Endothelial cell of umbilical vein (primary cell): Measurements from ENCODE around the gene TPSG1. TPM values are rescaled to one million over a fixed set of nuclear protein-coding genes. Genes with fewer than 3 reads are reported as not detected.

Source experiments
- BruUV-seq: library from RNA; stranded (reverse); fragments of 400-500 nt; replicated peaks from 2 replicates; lab custom pipeline; 2021; lab: Mats Ljungman, UMichigan
- CTCF ChIA-PET: fragments of 300-600, 350-600 bp; sonication (Branson Sonifier 250); formaldehyde crosslinking; loops from one replicate; lab custom pipeline; 2021; ENCODE audit warnings: antibody characterized with exemption, inconsistent platforms; lab: Charles Lee
- POLR2A ChIA-PET: fragments of 300-600, 350-600 bp; sonication (Branson Sonifier 250); formaldehyde crosslinking; loops from one replicate; lab custom pipeline; 2021; ENCODE audit warnings: antibody characterized with exemption, inconsistent platforms; lab: Charles Lee
- DNase-seq: peaks from one replicate; pipeline ENCODE4 v3.0.0-alpha.2; 2011; ENCODE audit warnings: low read depth, low spot score
- FAIRE-seq: peaks from 2 replicates; lab custom pipeline; 2011; peaks lifted over from hg19 to GRCh38; lab: Jason Lieb, UNC
- H2AFZ ChIP-seq: 2 replicates; pipeline ENCODE4 v1.6.0; 2012; ENCODE audit warnings: low read depth, low read length, control low read depth, inconsistent platforms
- H3K27ac ChIP-seq: 2 replicates; pipeline ENCODE4 v1.5.1; 2011; ENCODE audit warnings: low read depth, mild to moderate bottlenecking, control low read depth, low read length, moderate library complexity; ENCODE audit not compliant: insufficient read depth
- H3K27me3 ChIP-seq, 2 experiments: 2 replicates each; pipeline versions ENCODE4 v1.6.0 to v1.6.1; 2011; ENCODE audit warnings: low read length in 2 of 2, mixed read lengths in 1 of 2; ENCODE audit not compliant: control insufficient read depth in 2 of 2, insufficient read depth in 2 of 2
- H3K36me3 ChIP-seq, 2 experiments: 2 replicates in 1 of 2; 3 replicates in 1 of 2; pipeline ENCODE4 v1.5.1; 2011; ENCODE audit warnings: low read length in 2 of 2, mild to moderate bottlenecking in 1 of 2, moderate library complexity in 1 of 2; ENCODE audit not compliant: control insufficient read depth in 2 of 2, insufficient read depth in 2 of 2; ENCODE audit errors: extremely low read depth in 1 of 2
- H3K4me1 ChIP-seq: 3 replicates; pipeline ENCODE4 v1.5.1; 2011; ENCODE audit warnings: mild to moderate bottlenecking, low read length; ENCODE audit not compliant: control insufficient read depth, insufficient read depth; ENCODE audit errors: extremely low read depth
- H3K4me2 ChIP-seq: 2 replicates; pipeline ENCODE4 v1.6.1; 2011; ENCODE audit warnings: low read length, control low read depth, mixed read lengths; ENCODE audit not compliant: insufficient read depth
- H3K4me3 ChIP-seq, 3 experiments: fragments of 200-600 bp in 1 of 3; sonication (generic), shearing (Covaris generic) in 1 of 3; replicated peaks in 1 of 3; 2 replicates each; pipeline ENCODE4 v1.5.1; 2011 to 2016; ENCODE audit warnings: control low read depth in 3 of 3, low read length in 3 of 3, mild to moderate bottlenecking in 2 of 3, inconsistent platforms in 1 of 3, low read depth in 1 of 3, moderate library complexity in 1 of 3; ENCODE audit not compliant: insufficient read depth in 1 of 3
- H3K79me2 ChIP-seq: 2 replicates; pipeline ENCODE4 v1.6.0; 2012; ENCODE audit warnings: low read length, inconsistent platforms; ENCODE audit not compliant: control insufficient read depth, insufficient read depth
- H3K9ac ChIP-seq: replicated peaks from 2 replicates; pipeline ENCODE3; 2011; ENCODE audit warnings: low read length, control low read depth; ENCODE audit not compliant: insufficient read depth; ENCODE audit errors: extremely low read depth
- H3K9me1 ChIP-seq: replicated peaks from 3 replicates; pipeline ENCODE4 v1.6.0; 2011; ENCODE audit warnings: mild to moderate bottlenecking, low read length; ENCODE audit not compliant: control insufficient read depth, insufficient read depth; ENCODE audit errors: extremely low read depth
- H3K9me3 ChIP-seq: replicated peaks from 2 replicates; pipeline ENCODE4 v1.5.1; 2012; ENCODE audit warnings: low read length, inconsistent platforms; ENCODE audit not compliant: control insufficient read depth, insufficient read depth
- H4K20me1 ChIP-seq: replicated peaks from 2 replicates; pipeline ENCODE3; 2011; ENCODE audit warnings: mild to moderate bottlenecking, low read length; ENCODE audit not compliant: control insufficient read depth, insufficient read depth; ENCODE audit errors: extremely low read depth
- EZH2 ChIP-seq: IDR thresholded peaks from 2 replicates; pipeline ENCODE4 v1.6.1; 2012; ENCODE audit warnings: borderline replicate concordance, low read depth, mild to moderate bottlenecking, moderate library complexity, low read length, inconsistent platforms; ENCODE audit not compliant: severe bottlenecking
- FOS ChIP-seq: IDR thresholded peaks from 2 replicates; pipeline ENCODE4 v1.6.1; 2011; ENCODE audit warnings: mild to moderate bottlenecking, low read length, moderate library complexity, borderline replicate concordance; ENCODE audit not compliant: insufficient read depth
- JUN ChIP-seq: IDR thresholded peaks from 2 replicates; pipeline ENCODE4 v1.6.1; 2011; ENCODE audit warnings: borderline replicate concordance, low read depth; ENCODE audit not compliant: insufficient read length, insufficient read depth
- MYC ChIP-seq: IDR thresholded peaks from one replicate; pipeline ENCODE4 v1.6.1; 2011; ENCODE audit warnings: mild to moderate bottlenecking, low read depth, low read length
- POLR2A ChIP-seq: IDR thresholded peaks from 2 replicates; pipeline ENCODE4 v1.6.1; 2012; ENCODE audit warnings: low read depth, mild to moderate bottlenecking, control low read depth, low read length
- POLR2AphosphoS5 ChIP-seq: IDR thresholded peaks from 2 replicates; pipeline ENCODE4 v1.6.1; 2012; ENCODE audit warnings: low read depth, mild to moderate bottlenecking, control low read depth, low read length, moderate library complexity; ENCODE audit not compliant: insufficient read depth
- dilution Hi-C: fragments of 300-500 bp; cut with MboI; formaldehyde crosslinking; loops from one replicate; pipeline ENCODE4 v1.15.0; 2019; ENCODE audit warnings: low sequenced_read_pairs; ENCODE audit not compliant: extremely low pct_ligation_motif_present
- intact Hi-C: fragments of 100-400 bp; cut with micrococcal nuclease; formaldehyde crosslinking; loops from one replicate; pipeline ENCODE4 v1.10.0; 2022
- polyA plus RNA-seq, 4 experiments: library from polyadenylated mRNA; depleted of rRNA in 3 of 4; stranded (reverse) in 3 of 4; unstranded in 1 of 4; fragments of >200 nt; gene quantifications; 2 replicates each; pipeline versions ENCODE4 v1.2.1 to v1.2.3, GENCODE V29; 2011 to 2012; ENCODE audit warnings: missing spikeins in 1 of 4
- total RNA-seq: library from RNA; stranded (reverse); gene quantifications from 2 replicates; pipeline ENCODE4 v1.2.3, GENCODE V29; 2021
- TF ChIP-seq, protein P1 (sequence below), 2 donors: IDR thresholded peaks; 1 replicate in 1 of 2; 2 replicates in 1 of 2; pipeline ENCODE4 v1.5.1; 2011; ENCODE audit warnings: low read length in 2 of 2, mild to moderate bottlenecking in 2 of 2, moderate library complexity in 2 of 2, control low read depth in 1 of 2, inconsistent platforms in 1 of 2, low read depth in 1 of 2; ENCODE audit not compliant: insufficient read depth in 1 of 2; ENCODE audit errors: extremely low read depth in 1 of 2
- TF ChIP-seq, protein P2 (sequence below): IDR thresholded peaks from 2 replicates; pipeline ENCODE4 v1.6.1; 2011; ENCODE audit not compliant: insufficient read depth, insufficient read length

Gene TPSG1
- total and polyA plus RNA-seq, 2 donors (not counting 3 experiments of a cell fraction or from before 2014, with no cell fraction given): not detected

DNA sequence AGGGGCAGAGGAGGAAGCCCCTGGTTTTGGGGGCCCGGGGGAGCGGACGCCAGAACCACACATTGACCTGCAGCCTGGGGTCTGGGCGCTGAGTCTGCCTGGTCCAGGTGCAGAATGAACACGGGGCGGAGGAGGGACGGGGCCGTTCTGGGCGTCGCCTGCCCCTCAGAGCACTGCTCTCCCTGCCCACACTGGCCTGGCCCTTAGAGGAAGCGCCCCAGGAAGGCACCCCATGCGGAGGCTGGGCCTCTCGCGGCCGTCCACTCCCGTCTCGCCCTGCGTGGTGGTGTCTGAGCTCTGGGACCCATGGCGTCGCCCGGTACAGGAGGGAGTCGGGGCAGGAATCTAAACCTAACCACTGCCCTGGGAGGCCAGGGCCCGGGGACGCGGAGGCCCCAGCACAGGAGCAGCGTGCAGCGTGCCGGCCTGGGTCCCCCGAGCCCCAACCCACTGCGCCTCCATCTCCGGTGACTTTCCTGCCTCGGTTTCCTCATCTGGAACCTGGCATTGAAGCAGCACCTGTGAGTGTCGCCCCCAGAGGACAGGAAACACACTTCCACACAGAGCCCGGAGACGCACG, 35.1 kb upstream of the TPSG1 start:
- H3K4me1 ChIP-seq: no peaks in the 10 kb centered on the region
- H3K9me1 ChIP-seq: no peaks in the 10 kb centered on the region
- dilution Hi-C loops (no loop called here), intact Hi-C loops (no loop called here)
- ChIA-PET CTCF (no interaction called here), POLR2A (no interaction called here)
- TF ChIP-seq EZH2 (no peak), POLR2A (no peak), POLR2AphosphoS5 (no peak), JUN (no peak), MYC (no peak), FOS (no peak)
- TF ChIP-seq, protein P1, sequence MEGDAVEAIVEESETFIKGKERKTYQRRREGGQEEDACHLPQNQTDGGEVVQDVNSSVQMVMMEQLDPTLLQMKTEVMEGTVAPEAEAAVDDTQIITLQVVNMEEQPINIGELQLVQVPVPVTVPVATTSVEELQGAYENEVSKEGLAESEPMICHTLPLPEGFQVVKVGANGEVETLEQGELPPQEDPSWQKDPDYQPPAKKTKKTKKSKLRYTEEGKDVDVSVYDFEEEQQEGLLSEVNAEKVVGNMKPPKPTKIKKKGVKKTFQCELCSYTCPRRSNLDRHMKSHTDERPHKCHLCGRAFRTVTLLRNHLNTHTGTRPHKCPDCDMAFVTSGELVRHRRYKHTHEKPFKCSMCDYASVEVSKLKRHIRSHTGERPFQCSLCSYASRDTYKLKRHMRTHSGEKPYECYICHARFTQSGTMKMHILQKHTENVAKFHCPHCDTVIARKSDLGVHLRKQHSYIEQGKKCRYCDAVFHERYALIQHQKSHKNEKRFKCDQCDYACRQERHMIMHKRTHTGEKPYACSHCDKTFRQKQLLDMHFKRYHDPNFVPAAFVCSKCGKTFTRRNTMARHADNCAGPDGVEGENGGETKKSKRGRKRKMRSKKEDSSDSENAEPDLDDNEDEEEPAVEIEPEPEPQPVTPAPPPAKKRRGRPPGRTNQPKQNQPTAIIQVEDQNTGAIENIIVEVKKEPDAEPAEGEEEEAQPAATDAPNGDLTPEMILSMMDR (IDR thresholded peaks at IDR 0.05; ENCODE audit: extremely low read depth in 1 of 2, insufficient read depth in 1 of 2, low read depth in 1 of 2, low read length in 2 of 2): no peak
- TF ChIP-seq, protein P2, sequence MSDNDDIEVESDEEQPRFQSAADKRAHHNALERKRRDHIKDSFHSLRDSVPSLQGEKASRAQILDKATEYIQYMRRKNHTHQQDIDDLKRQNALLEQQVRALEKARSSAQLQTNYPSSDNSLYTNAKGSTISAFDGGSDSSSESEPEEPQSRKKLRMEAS: no peak
- H2AFZ ChIP-seq: no peak overlapping the region
- no peak overlapping the region for H3K27ac ChIP-seq
- no peaks in the 10 kb centered on the region for H4K20me1 ChIP-seq
- DNase-seq (no peak), FAIRE-seq (no peak)
- no peaks in the 10 kb centered on the region for H3K79me2 ChIP-seq
- H3K36me3 ChIP-seq: no peaks in the 10 kb centered on the region
- no TSS peak for BruUV-seq
- H3K27me3 ChIP-seq: peaks cover 21 to 25% of the 10 kb centered on the region in 2 experiments
- H3K4me2 ChIP-seq: no peak overlapping the region
- no peak overlapping the region for H3K9ac ChIP-seq
- no peaks in the 10 kb centered on the region for H3K9me3 ChIP-seq
- H3K4me3 ChIP-seq: no peak overlapping the region
